Endothelial cell of umbilical vein (primary cell): ENCODE results near the gene UBA52. TPM values are rescaled to one million over a fixed set of nuclear protein-coding genes. Genes with fewer than 3 reads are reported as not detected.

Experiments used
- polyA plus RNA-seq, 4 experiments: library from polyadenylated mRNA; depleted of rRNA in 3 of 4; stranded (reverse) in 3 of 4; unstranded in 1 of 4; fragments of >200 nt; gene quantifications; 2 replicates each; pipeline versions ENCODE4 v1.2.1 to v1.2.3, GENCODE V29; 2011 to 2012; ENCODE audit warnings: missing spikeins in 1 of 4
- total RNA-seq: library from RNA; stranded (reverse); gene quantifications from 2 replicates; pipeline ENCODE4 v1.2.3, GENCODE V29; 2021

UBA52 gene
- total and polyA plus RNA-seq, 2 donors (not counting 3 experiments of a cell fraction or from before 2014, with no cell fraction given), result 1,221 to 3,506 TPM

Other genes with a start within 250 kb of the UBA52 start
- gene LSM4, start 248.8 kb upstream of the UBA52 start, total RNA-seq, result 103 and 118 TPM in 2 replicates
- 105 and 119 TPM in 2 replicates for gene LSM4, start 248.8 kb upstream of the UBA52 start, polyA plus RNA-seq
- 27.2 and 30.5 TPM in 2 replicates for gene PGPEP1, start 231.3 kb upstream of the UBA52 start, total RNA-seq
- 9.9 and 13.2 TPM in 2 replicates for gene PGPEP1, start 231.3 kb upstream of the UBA52 start, polyA plus RNA-seq
- 140 and 165 TPM in 2 replicates for gene GDF15, start 185.7 kb upstream of the UBA52 start, total RNA-seq
- 206 and 343 TPM in 2 replicates for gene GDF15, start 185.7 kb upstream of the UBA52 start, polyA plus RNA-seq
- not detected in 2 replicates for gene LRRC25, start 174.2 kb upstream of the UBA52 start, total RNA-seq
- not detected in 2 replicates for gene LRRC25, start 174.2 kb upstream of the UBA52 start, polyA plus RNA-seq
- 140 and 151 TPM in 2 replicates for gene SSBP4, start 152.5 kb upstream of the UBA52 start, total RNA-seq
- 89.6 and 116 TPM in 2 replicates for gene SSBP4, start 152.5 kb upstream of the UBA52 start, polyA plus RNA-seq
- 70.2 and 74.1 TPM in 2 replicates for gene ISYNA1, start 133.7 kb upstream of the UBA52 start, total RNA-seq
- 69.0 and 85.0 TPM in 2 replicates for gene ISYNA1, start 133.7 kb upstream of the UBA52 start, polyA plus RNA-seq
- 15.5 and 18.2 TPM in 2 replicates for gene ELL, start 49.8 kb upstream of the UBA52 start, total RNA-seq
- 9.9 and 13.4 TPM in 2 replicates for gene ELL, start 49.8 kb upstream of the UBA52 start, polyA plus RNA-seq
- gene FKBP8, start 28.3 kb upstream of the UBA52 start, total RNA-seq, result 150 and 164 TPM in 2 replicates
- gene FKBP8, start 28.3 kb upstream of the UBA52 start, polyA plus RNA-seq, result 173 and 204 TPM in 2 replicates
- 127 and 134 TPM in 2 replicates for gene KXD1, start 14.0 kb upstream of the UBA52 start, total RNA-seq
- 186 and 236 TPM in 2 replicates for gene KXD1, start 14.0 kb upstream of the UBA52 start, polyA plus RNA-seq
- gene REX1BD, start 16.9 kb downstream of the UBA52 start, total RNA-seq, result 64.0 and 64.4 TPM in 2 replicates
- gene REX1BD, start 16.9 kb downstream of the UBA52 start, polyA plus RNA-seq, result 90.9 and 115 TPM in 2 replicates
- not detected in 2 replicates for gene CRLF1, start 34.9 kb downstream of the UBA52 start, total RNA-seq
- gene CRLF1, start 34.9 kb downstream of the UBA52 start, polyA plus RNA-seq, result 0.18 and 0.37 TPM in 2 replicates
- 0.25 and 0.97 TPM in 2 replicates for gene TMEM59L, start 41.0 kb downstream of the UBA52 start, total RNA-seq
- gene TMEM59L, start 41.0 kb downstream of the UBA52 start, polyA plus RNA-seq, result 0.43 and 0.60 TPM in 2 replicates
- 6.2 and 6.7 TPM in 2 replicates for gene KLHL26, start 65.2 kb downstream of the UBA52 start, total RNA-seq
- gene KLHL26, start 65.2 kb downstream of the UBA52 start, polyA plus RNA-seq, result 2.4 and 2.8 TPM in 2 replicates
- gene CRTC1, start 111.8 kb downstream of the UBA52 start, total RNA-seq, result 10.3 and 11.4 TPM in 2 replicates
- 4.2 and 5.8 TPM in 2 replicates for gene CRTC1, start 111.8 kb downstream of the UBA52 start, polyA plus RNA-seq
- not detected in 2 replicates for gene COMP, start 219.4 kb downstream of the UBA52 start, total RNA-seq
- gene COMP, start 219.4 kb downstream of the UBA52 start, polyA plus RNA-seq, result not detected in 2 replicates